ENCODE data around the gene DMC1. TPM values are rescaled to one million over a fixed set of nuclear protein-coding genes. Genes with fewer than 3 reads are reported as not detected.

DMC1 gene
- total and polyA plus RNA-seq, 9 of the 15 experiments (the other 6 are each of a cell fraction or from before 2014, with no cell fraction given), result 5.5 to 55.5 (median 9.8) TPM

GRCh38 chr22:38482662-38483308 lies 87.2 kb downstream of the DMC1 start:
- CTCF ChIA-PET (ENCODE audit: low intra/inter-chr PET ratio), result no interaction called here
- BruUV-seq (replicated peaks), result TSS peak; percentile 41
- TF ChIP-seq GTF2A2 (tag; IDR thresholded peaks at IDR 0.05), result no peak
- no peak for TF ChIP-seq ZNF518B (CRISPR knock-in tag; IDR thresholded peaks at IDR 0.05)
- TF ChIP-seq ARID1B (IDR thresholded peaks at IDR 0.05), result no peak
- TF ChIP-seq ELF4 (CRISPR knock-in tag; IDR thresholded peaks at IDR 0.05), result no peak
- TF ChIP-seq BACH1 (tag; IDR thresholded peaks at IDR 0.05), result no peak
- no peak for TF ChIP-seq XRCC3 (IDR thresholded peaks at IDR 0.05)
- TF ChIP-seq TCF7 (IDR thresholded peaks at IDR 0.05; ENCODE audit: borderline replicate concordance), result no peak
- 0 out of 2 replicates have a peak, but pooled peaks have one; percentile 36 for TF ChIP-seq CAMTA2 (CRISPR knock-in tag; conservative IDR thresholded peaks at IDR 0.05)
- TF ChIP-seq KAT7 (CRISPR knock-in tag; IDR thresholded peaks at IDR 0.05; ENCODE audit: borderline replicate concordance), result no peak
- TF ChIP-seq RBFOX2 (IDR thresholded peaks at IDR 0.05; ENCODE audit: low read depth, low read length), result no peak
- no peak for TF ChIP-seq ZNF668 (CRISPR knock-in tag; IDR thresholded peaks at IDR 0.05)
- peak; percentile 14 for TF ChIP-seq POLR2A (conservative IDR thresholded peaks at IDR 0.05)
- TF ChIP-seq POLR2AphosphoS5 (IDR thresholded peaks at IDR 0.05; ENCODE audit: control insufficient read depth, insufficient read depth, low read depth, low read length), result peak; percentile 53; the same call in 1 of the 2 replicates
- TF ChIP-seq EWSR1 (IDR thresholded peaks at IDR 0.05; ENCODE audit: borderline replicate concordance, low read depth, partially characterized antibody), result peak; percentile 47
- no peak for TF ChIP-seq PBX2 (CRISPR knock-in tag; IDR thresholded peaks at IDR 0.05; ENCODE audit: low read depth)
- TF ChIP-seq PBX2 (tag; conservative IDR thresholded peaks at IDR 0.05; ENCODE audit: low read depth), result no peak
- no peak; the same call in none of the 2 replicates for TF ChIP-seq SUPT5H (IDR thresholded peaks at IDR 0.05)
- no peak for TF ChIP-seq ZNF23 (CRISPR knock-in tag; IDR thresholded peaks at IDR 0.05)

More at GRCh38 chr22:38482662-38483308, 87.2 kb downstream of the DMC1 start:
- ATAC-seq (no peak; the same call in 2 of the 3 replicates), DNase-seq (ENCODE audit: extremely low read depth in 1 of 4, low spot score in 3 of 4) (no peak), FAIRE-seq (no peak)
- Histone ChIP-seq H3K27me3 (ENCODE audit: control insufficient read depth in 2 of 2, insufficient read depth in 2 of 2, low read length in 2 of 2) (no peaks in the 10 kb centered on the region), H3K4me2 (ENCODE audit: insufficient read depth, low read length) (no peak overlapping the region), H2AFZ (ENCODE audit: low read depth, low read length) (no peak overlapping the region), H3K9ac (ENCODE audit: insufficient read depth in 1 of 2, low read depth in 2 of 2, low read length in 2 of 2) (no peak overlapping the region), H3K4me1 (replicated peaks in 1 of 2; ENCODE audit: control insufficient read depth in 2 of 2, insufficient read depth in 2 of 2, low read length in 2 of 2) (no peaks in the 10 kb centered on the region), H4K20me1 (replicated peaks; ENCODE audit: control insufficient read depth, insufficient read depth, low read length) (no peaks in the 10 kb centered on the region), H3K36me3 (ENCODE audit: control insufficient read depth, insufficient read depth, low read length) (peaks cover 68% of the 10 kb centered on the region), H3K27ac (ENCODE audit: extremely low read depth, low read depth, low read length) (no peak overlapping the region), H3K9me3 (replicated peaks; ENCODE audit: control insufficient read depth, insufficient read depth, low read depth, low read length) (no peaks in the 10 kb centered on the region), H3K9me1 (ENCODE audit: control insufficient read depth, insufficient read depth, low read length) (peaks cover under 1% of the 10 kb centered on the region), H3K79me2 (ENCODE audit: control insufficient read depth, insufficient read depth, low read length) (no peaks in the 10 kb centered on the region; the same call in 2 of the 3 replicates), H3K4me3 (no peak overlapping the region)
- 92% methylated on average over 6 of the region's 6 CpGs for WGBS (ENCODE audit: insufficient coverage, low coverage, missing lambda C conversion rate)
- intact Hi-C loops (cut with micrococcal nuclease) (no loop called here), in situ Hi-C loops (cut with MboI) (no loop called here)
- POLR2A ChIA-PET, result interaction anchor here (1.2 kb wide), 1 partner anchor 15 kb away, joined by 5 read pairs; the partner anchor contains the start of gene KDELR3

Data from K562 (cell line).